HG03139 (cell line): ENCODE results near the gene AAGAB.

Experiments
- ATAC-seq: cut with Tn5 transposase; IDR thresholded peaks from one replicate; pipeline ENCODE4 v1.9.1; 2021; ENCODE audit not compliant: unreplicated experiment

Gene AAGAB

GRCh38 chr15:67212684-67213367 lies 41.6 kb downstream of the AAGAB start:
- ATAC-seq, result no peak

- ATAC-seq, result no peak
Measured at GRCh38 chr15:67210555-67211168, 43.8 kb downstream of the AAGAB start.

DNA sequence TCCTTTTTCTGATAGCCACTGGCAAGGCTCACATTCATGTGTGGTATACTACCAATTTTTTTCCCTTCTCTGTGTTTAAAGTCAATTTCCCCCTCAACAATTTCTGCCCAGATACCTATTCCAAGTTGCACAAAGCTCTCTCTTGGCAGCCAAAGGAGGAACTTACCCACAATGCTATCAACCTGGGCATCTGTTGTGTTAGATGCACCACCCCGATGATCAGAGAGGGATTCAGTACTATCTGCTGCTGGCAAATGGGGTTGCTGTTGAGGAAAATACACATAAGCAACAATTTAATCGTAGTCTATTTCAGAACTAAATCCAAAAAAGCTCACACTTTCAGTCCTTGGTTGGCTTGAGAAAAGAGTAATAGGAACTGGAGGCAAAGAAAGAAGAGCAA lies 46.1 kb downstream of the AAGAB start:
- ATAC-seq, result no peak

GRCh38 chr15:67207555-67208207 lies 46.8 kb downstream of the AAGAB start:
- ATAC-seq, result no peak

DNA sequence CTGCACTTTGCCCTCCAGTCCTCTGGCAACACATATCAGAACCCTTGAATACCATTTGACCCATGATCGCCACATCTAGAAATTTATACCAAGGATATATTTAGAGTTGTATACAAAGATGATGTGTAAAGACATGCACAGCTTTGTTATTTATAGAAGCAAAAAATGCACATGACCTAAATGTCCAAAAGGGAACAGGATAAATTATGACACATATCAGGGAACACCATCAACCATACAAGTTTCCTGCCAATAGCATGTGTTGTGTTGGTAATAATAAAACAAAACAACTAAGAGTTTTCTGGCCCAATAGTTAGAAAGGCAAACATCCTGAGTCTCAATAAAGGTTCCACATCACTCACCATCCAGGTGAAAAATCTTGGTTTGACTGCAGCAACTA lies 51.5 kb downstream of the AAGAB start:
- ATAC-seq, result no peak

GRCh38 chr15:67202091-67202490 lies 52.4 kb downstream of the AAGAB start:
- ATAC-seq, result no peak

DNA sequence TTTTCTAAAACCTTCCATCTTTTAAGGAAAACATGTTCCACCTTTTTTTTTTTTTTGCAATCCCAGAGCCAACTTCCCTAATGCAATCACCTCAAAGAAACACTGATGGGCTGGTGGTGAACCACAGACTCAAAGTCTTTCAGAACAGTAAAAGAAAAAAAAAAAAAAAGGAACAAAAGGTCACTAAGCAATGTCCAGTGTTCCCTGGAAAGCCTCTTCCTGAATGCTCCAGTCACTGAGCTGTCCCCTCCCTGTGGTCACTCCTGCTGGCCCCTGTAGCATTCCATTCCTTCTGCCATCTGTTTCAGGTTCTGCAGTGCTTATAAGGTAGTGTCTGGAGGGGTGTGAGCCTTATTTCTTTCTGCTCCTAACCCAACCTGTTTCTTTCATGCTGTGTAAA lies 53.3 kb downstream of the AAGAB start:
- no peak for ATAC-seq

DNA sequence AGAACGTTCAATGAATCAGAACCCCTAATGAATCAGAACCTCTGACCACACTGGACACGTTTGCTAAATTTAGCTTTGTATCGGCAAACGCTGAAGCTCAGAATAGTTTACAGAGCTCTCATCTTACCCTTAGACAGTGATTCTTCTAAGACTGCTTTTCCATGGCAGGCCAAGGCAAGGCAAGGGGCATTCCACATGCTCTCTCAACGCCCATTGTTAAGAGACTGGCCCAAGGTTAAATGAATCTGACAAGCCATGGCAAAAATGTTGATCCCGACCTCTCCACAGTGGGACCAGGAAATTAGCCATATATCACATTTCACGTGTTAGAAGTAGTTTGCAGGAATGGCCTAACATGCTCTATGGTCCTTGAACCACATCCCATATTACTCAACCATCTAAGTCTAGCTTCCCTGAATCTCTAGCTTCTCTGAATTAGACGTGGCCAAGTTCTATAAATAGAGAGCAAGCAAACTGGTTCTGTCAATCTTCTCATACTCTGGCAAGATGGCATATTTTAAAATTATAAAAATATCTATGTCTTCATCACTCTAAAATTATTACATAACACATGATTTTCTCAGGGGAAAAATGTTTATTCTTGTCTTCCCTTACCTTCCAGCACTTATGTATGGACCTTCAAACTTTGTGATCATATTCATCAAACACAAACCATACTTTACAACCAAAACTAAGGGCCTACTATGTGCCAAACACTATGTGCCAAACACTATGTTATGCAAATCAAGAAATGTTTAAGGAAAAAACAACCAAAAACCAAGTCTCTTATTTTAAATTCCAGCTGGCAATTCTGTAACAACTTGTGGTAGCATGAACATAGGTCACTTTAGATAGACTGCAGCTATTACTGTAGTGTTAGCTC lies 54.3 kb downstream of the AAGAB start:
- no peak for ATAC-seq

- ATAC-seq, result no peak
Measured at GRCh38 chr15:67199391-67199790, 55.1 kb downstream of the AAGAB start.

DNA sequence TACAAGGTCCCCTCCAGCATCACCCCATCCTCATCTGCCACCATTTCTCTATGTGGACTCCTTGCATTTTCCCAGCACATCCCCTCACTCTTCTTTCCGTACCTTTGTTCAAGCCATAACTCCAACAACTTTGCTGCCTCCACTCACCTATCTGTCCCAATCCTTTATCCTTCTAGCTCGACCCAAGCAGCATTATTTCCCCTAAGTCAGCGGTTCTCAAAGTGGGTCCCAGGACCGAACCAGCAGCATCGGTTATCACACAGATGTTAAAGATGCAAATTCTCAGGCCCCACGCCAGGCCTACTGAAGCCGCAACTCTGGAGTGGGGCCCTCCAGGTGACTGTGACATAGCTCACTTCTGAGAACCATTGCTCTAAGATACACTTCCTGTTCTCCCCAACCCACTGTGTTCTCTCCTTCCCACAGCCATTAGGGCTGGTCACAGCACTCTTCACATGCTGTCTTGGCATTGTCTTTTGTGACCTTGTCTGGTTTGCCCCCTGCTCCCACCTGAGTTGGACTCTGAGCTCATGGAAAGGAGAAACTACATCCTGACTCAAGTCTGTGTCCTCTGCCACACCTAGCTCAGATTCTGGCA lies 56.2 kb downstream of the AAGAB start:
- ATAC-seq, result no peak

GRCh38 chr15:67197364-67197695 lies 57.1 kb downstream of the AAGAB start:
- no peak for ATAC-seq

GRCh38 chr15:67196672-67197363 lies 57.6 kb downstream of the AAGAB start:
- no peak for ATAC-seq

GRCh38 chr15:67196222-67196621 lies 58.2 kb downstream of the AAGAB start:
- ATAC-seq, result no peak

- ATAC-seq, result no peak
Measured at GRCh38 chr15:67195305-67195704, 59.2 kb downstream of the AAGAB start.

- no peak for ATAC-seq
Measured at GRCh38 chr15:67194171-67195114, 60.0 kb downstream of the AAGAB start.

- ATAC-seq, result no peak
Measured at GRCh38 chr15:67193223-67193990, 61.1 kb downstream of the AAGAB start.

DNA sequence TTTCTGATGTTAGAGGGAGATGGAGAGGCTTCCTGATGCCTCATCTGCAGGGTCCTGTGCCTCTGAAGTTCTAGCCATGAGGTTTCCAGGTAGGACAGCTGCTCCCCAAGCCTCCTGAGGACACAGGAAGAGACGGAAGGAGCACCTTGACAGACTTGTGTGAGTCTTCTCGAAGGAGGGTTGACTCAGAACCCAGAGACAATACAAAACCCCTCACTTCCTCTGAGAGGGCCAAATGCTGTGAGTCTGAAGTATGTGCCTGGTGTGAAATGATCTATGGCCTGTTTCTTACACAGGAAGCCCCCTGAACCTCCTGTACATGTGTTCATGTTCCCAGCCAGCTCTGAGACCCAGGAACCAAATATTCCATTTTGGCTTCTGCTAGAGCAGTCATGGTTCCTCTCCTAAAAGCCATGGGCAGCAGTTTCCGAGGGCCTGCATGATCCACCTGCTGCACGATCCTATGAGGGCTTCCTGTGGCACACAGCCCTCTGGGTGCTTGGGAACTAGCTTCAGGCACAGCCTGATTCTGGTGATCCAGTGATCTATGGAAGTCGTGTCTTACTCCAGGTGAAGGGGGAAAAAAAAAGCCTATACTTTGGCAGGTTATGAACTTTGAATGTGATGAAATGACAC lies 62.2 kb downstream of the AAGAB start:
- ATAC-seq, result no peak

- no peak for ATAC-seq
Measured at GRCh38 chr15:67190813-67191212, 63.6 kb downstream of the AAGAB start.
